Activated CD4-positive, alpha-beta T cell treated with anti-CD3 and anti-CD28 coated beads for 48 hours (primary cell): Measurements from ENCODE around the gene UNC5C.

Source experiments
- DNase-seq: peaks from one replicate; pipeline ENCODE4 v3.0.0-alpha.2; 2020

Gene UNC5C

GRCh38 chr4:95446173-95446572 is 102.6 kb downstream of the UNC5C start:
- DNase-seq = no peak

- no peak for DNase-seq
Measured at GRCh38 chr4:95445251-95445650, 103.5 kb downstream of the UNC5C start.

- no peak for DNase-seq
Measured at GRCh38 chr4:95444812-95445211, 104.0 kb downstream of the UNC5C start.

- no peak for DNase-seq
Measured at GRCh38 chr4:95439896-95440295, 108.9 kb downstream of the UNC5C start.

GRCh38 chr4:95439071-95439470 is 109.7 kb downstream of the UNC5C start:
- DNase-seq = no peak

- DNase-seq = no peak
Measured at GRCh38 chr4:95432466-95432865, 116.3 kb downstream of the UNC5C start.

GRCh38 chr4:95431678-95432077 is 117.1 kb downstream of the UNC5C start:
- DNase-seq = no peak

- DNase-seq = no peak
Measured at GRCh38 chr4:95429416-95429815, 119.4 kb downstream of the UNC5C start.

- no peak for DNase-seq
Measured at GRCh38 chr4:95428291-95429070, 120.3 kb downstream of the UNC5C start.

- no peak for DNase-seq
Measured at GRCh38 chr4:95426455-95426854, 122.3 kb downstream of the UNC5C start.

- no peak for DNase-seq
Measured at GRCh38 chr4:95422436-95422835, 126.3 kb downstream of the UNC5C start.

GRCh38 chr4:95421869-95422268 is 126.9 kb downstream of the UNC5C start:
- DNase-seq = no peak

- DNase-seq = no peak
Measured at GRCh38 chr4:95417531-95417930, 131.2 kb downstream of the UNC5C start.

GRCh38 chr4:95415346-95415771 is 133.4 kb downstream of the UNC5C start:
- no peak for DNase-seq

- no peak for DNase-seq
Measured at GRCh38 chr4:95411371-95412088, 137.2 kb downstream of the UNC5C start.

GRCh38 chr4:95410387-95410977 is 138.3 kb downstream of the UNC5C start:
- DNase-seq = no peak

- no peak for DNase-seq
Measured at GRCh38 chr4:95409750-95410149, 139.0 kb downstream of the UNC5C start.

- DNase-seq = no peak
Measured at GRCh38 chr4:95409127-95409526, 139.6 kb downstream of the UNC5C start.

- DNase-seq = no peak
Measured at GRCh38 chr4:95402299-95402698, 146.5 kb downstream of the UNC5C start.

- no peak for DNase-seq
Measured at GRCh38 chr4:95398217-95398616, 150.6 kb downstream of the UNC5C start.

- DNase-seq = no peak
Measured at GRCh38 chr4:95394752-95395306, 153.9 kb downstream of the UNC5C start.

GRCh38 chr4:95393821-95394220 is 155.0 kb downstream of the UNC5C start:
- DNase-seq = no peak

GRCh38 chr4:95388911-95389310 is 159.9 kb downstream of the UNC5C start:
- DNase-seq = no peak

GRCh38 chr4:95387719-95388118 is 161.1 kb downstream of the UNC5C start:
- DNase-seq = no peak
